CD14-positive monocyte (primary cell): ENCODE results near the gene IL16. TPM values are rescaled to one million over a fixed set of nuclear protein-coding genes. Genes with fewer than 3 reads are reported as not detected.

Experiments used
- DNase-seq, 3 donors: peaks; one replicate each; pipeline ENCODE4 v3.0.0-alpha.2; 2011 to 2022
- H2AFZ ChIP-seq: 2 replicates; pipeline ENCODE4 v1.6.0; 2012; ENCODE audit warnings: mild to moderate bottlenecking, low read depth, low read length, inconsistent platforms; ENCODE audit not compliant: insufficient read depth, poor library complexity, severe bottlenecking
- H3K27ac ChIP-seq, 2 donors: 1 replicate in 1 of 2; 2 replicates in 1 of 2; pipeline ENCODE4 v1.5.1; 2012 to 2013; ENCODE audit warnings: low read length in 2 of 2, control low read depth in 1 of 2, inconsistent platforms in 1 of 2, low read depth in 1 of 2, mild to moderate bottlenecking in 1 of 2
- H3K27me3 ChIP-seq, 2 donors: one replicate each; pipeline versions ENCODE4 v1.6.0 to v1.6.1; 2011 to 2013; ENCODE audit warnings: low read length in 2 of 2; ENCODE audit not compliant: control insufficient read depth in 2 of 2, insufficient read depth in 2 of 2
- H3K36me3 ChIP-seq, 2 donors: replicated peaks in 1 of 2; 1 replicate in 1 of 2; 2 replicates in 1 of 2; pipeline versions ENCODE4 v1.5.1 to v1.6.1; 2012 to 2013; ENCODE audit warnings: low read length in 2 of 2, control low read depth in 1 of 2, inconsistent platforms in 1 of 2, mild to moderate bottlenecking in 1 of 2; ENCODE audit not compliant: insufficient read depth in 2 of 2, control insufficient read depth in 1 of 2
- H3K4me1 ChIP-seq, 2 donors: 1 replicate in 1 of 2; 2 replicates in 1 of 2; pipeline versions ENCODE4 v1.5.1 to v1.6.1; 2012 to 2013; ENCODE audit warnings: low read length in 2 of 2, control low read depth in 1 of 2, inconsistent platforms in 1 of 2, mild to moderate bottlenecking in 1 of 2, moderate library complexity in 1 of 2; ENCODE audit not compliant: insufficient read depth in 2 of 2, control insufficient read depth in 1 of 2
- H3K4me2 ChIP-seq: replicated peaks from 2 replicates; pipeline ENCODE3; 2012; ENCODE audit warnings: low read length, moderate library complexity, mild to moderate bottlenecking; ENCODE audit not compliant: poor library complexity, severe bottlenecking; ENCODE audit errors: extremely low read depth
- H3K4me3 ChIP-seq, 3 experiments: fragments of 200-600 bp in 1 of 3; sonication (generic) in 1 of 3; replicated peaks in 1 of 3; 1 replicate in 2 of 3; 2 replicates in 1 of 3; pipeline ENCODE4 v1.5.1; 2011 to 2013; ENCODE audit warnings: low read length in 3 of 3, mild to moderate bottlenecking in 3 of 3, control low read depth in 2 of 3, low read depth in 2 of 3, inconsistent platforms in 1 of 3, moderate library complexity in 1 of 3
- H3K79me2 ChIP-seq: 2 replicates; pipeline ENCODE4 v1.6.0; 2012; ENCODE audit warnings: mild to moderate bottlenecking, control low read depth, inconsistent platforms, low read length, moderate library complexity; ENCODE audit not compliant: insufficient read depth
- H3K9ac ChIP-seq: 2 replicates; pipeline ENCODE4 v1.6.0; 2017; ENCODE audit warnings: low read length, mild to moderate bottlenecking; ENCODE audit not compliant: insufficient read depth, poor library complexity, severe bottlenecking
- H3K9me3 ChIP-seq, 2 donors: replicated peaks in 1 of 2; 1 replicate in 1 of 2; 2 replicates in 1 of 2; pipeline versions ENCODE4 v1.5.1 to v1.6.1; 2012 to 2013; ENCODE audit warnings: low read length in 2 of 2, control low read depth in 1 of 2; ENCODE audit not compliant: control insufficient read depth in 1 of 2, insufficient read depth in 1 of 2
- H4K20me1 ChIP-seq: 2 replicates; pipeline ENCODE4 v1.6.0; 2012; ENCODE audit warnings: mild to moderate bottlenecking, low read length, control low read depth, moderate library complexity; ENCODE audit not compliant: insufficient read depth
- H3K27ac Mint-ChIP-seq, 7 donors: one replicate each; pipeline ENCODE4 v1.8.0; 2020; ENCODE audit warnings: mild to moderate bottlenecking in 7 of 7, mixed read lengths in 7 of 7, moderate library complexity in 6 of 7, inconsistent platforms in 2 of 7
- H3K27me3 Mint-ChIP-seq, 3 donors: one replicate each; pipeline ENCODE4 v1.8.0; 2021 to 2022; ENCODE audit warnings: low read depth in 3 of 3, mild to moderate bottlenecking in 3 of 3, mixed read lengths in 3 of 3, moderate library complexity in 3 of 3, inconsistent platforms in 1 of 3
- H3K36me3 Mint-ChIP-seq, 2 donors: one replicate each; pipeline ENCODE4 v1.8.0; 2020; ENCODE audit warnings: mixed read lengths in 2 of 2, inconsistent platforms in 1 of 2, mild to moderate bottlenecking in 1 of 2
- H3K4me1 Mint-ChIP-seq: one replicate; pipeline ENCODE4 v1.8.0; 2020; ENCODE audit warnings: mild to moderate bottlenecking, mixed read lengths
- H3K4me3 Mint-ChIP-seq, 2 donors: one replicate each; pipeline ENCODE4 v1.8.0; 2020; ENCODE audit warnings: mild to moderate bottlenecking in 2 of 2, mixed read lengths in 2 of 2, moderate library complexity in 1 of 2
- H3K9me3 Mint-ChIP-seq, 7 donors: one replicate each; pipeline ENCODE4 v1.8.0; 2020 to 2022; ENCODE audit warnings: mixed read lengths in 7 of 7, mild to moderate bottlenecking in 6 of 7, moderate library complexity in 6 of 7, inconsistent platforms in 2 of 7
- WGBS: methylation state at CpG from one replicate; pipeline ENCODE4 v1.1.5; 2013; ENCODE audit warnings: missing lambda C conversion rate; ENCODE audit not compliant: insufficient coverage; 5-methylcytosine and 5-hydroxymethylcytosine counted together
- intact Hi-C, 2 donors: fragments of 100-400 bp; cut with micrococcal nuclease; formaldehyde crosslinking; loops; one replicate each; pipeline versions ENCODE4 v1.15.0 to v1.15.1; 2023
- polyA plus RNA-seq, 3 donors: library from polyadenylated mRNA; depleted of rRNA in 1 of 3; unstranded in 2 of 3; stranded (reverse) in 1 of 3; fragments of 300-500 nt in 2 of 3; fragments of >200 nt in 1 of 3; fragmentation: Illumina TruSeq in 2 of 3; gene quantifications; 1 replicate in 2 of 3; 2 replicates in 1 of 3; pipeline ENCODE4 v1.2.3, GENCODE V29; 2012 to 2021
- TF ChIP-seq, protein P1 (sequence below): fragments of 200-600 bp; IDR thresholded peaks from one replicate; pipeline ENCODE4 v1.8.0; 2022; ENCODE audit warnings: antibody characterized with exemption, mild to moderate bottlenecking

The IL16 gene
- polyA plus RNA-seq, 3 donors: 64.8 to 95.1 (median 71.5) TPM

DNA sequence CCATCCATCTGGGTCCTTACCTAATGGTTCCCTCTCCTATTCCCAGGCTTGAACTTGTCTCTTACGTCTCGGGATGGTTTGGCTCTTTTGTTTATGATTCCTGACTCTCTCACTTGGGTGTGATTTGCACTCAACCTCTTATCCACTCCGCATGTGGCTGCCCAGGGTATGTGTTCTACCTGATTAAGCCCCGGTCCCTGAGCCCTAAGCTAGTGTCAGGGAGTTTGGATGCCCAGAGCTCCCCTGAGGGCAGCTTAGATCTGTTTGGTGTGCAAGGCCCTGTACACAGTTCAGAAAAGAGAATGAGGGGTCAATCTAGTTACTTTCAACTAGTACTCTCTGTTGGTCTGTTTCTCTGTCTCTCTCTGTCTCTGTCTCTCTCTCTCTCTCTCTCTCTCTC lies 143.2 kb downstream of the IL16 start:
- Mint-ChIP-seq H3K27me3 (peaks cover 0 to 4% (median 2%) of the 10 kb centered on the region in 3 donors), H3K4me3 (no peak overlapping the region), H3K27ac (no peak overlapping the region), H3K36me3 (no peaks in the 10 kb centered on the region), H3K4me1 (peaks cover 12% of the 10 kb centered on the region), H3K9me3 (peaks cover 0 to 3% (median 0%) of the 10 kb centered on the region in 7 donors)
- Histone ChIP-seq H3K4me1 (peaks cover 10 to 16% of the 10 kb centered on the region in 2 donors), H3K9ac (no peak overlapping the region), H3K4me2 (no peak overlapping the region), H3K79me2 (no peaks in the 10 kb centered on the region), H4K20me1 (no peaks in the 10 kb centered on the region), H3K27ac (no peak overlapping the region), H3K4me3 (no peak overlapping the region), H2AFZ (no peak overlapping the region), H3K9me3 (no peaks in the 10 kb centered on the region), H3K27me3 (no peaks in the 10 kb centered on the region), H3K36me3 (no peaks in the 10 kb centered on the region)
- intact Hi-C loops: loop anchor here (5.0 kb wide), 2 partner anchors 63 to 68 kb away; no protein-coding TSS in a partner anchor
- WGBS: 100% methylated on average over 3 of the region's 4 CpGs
- no peak for DNase-seq
- TF ChIP-seq, protein P1, sequence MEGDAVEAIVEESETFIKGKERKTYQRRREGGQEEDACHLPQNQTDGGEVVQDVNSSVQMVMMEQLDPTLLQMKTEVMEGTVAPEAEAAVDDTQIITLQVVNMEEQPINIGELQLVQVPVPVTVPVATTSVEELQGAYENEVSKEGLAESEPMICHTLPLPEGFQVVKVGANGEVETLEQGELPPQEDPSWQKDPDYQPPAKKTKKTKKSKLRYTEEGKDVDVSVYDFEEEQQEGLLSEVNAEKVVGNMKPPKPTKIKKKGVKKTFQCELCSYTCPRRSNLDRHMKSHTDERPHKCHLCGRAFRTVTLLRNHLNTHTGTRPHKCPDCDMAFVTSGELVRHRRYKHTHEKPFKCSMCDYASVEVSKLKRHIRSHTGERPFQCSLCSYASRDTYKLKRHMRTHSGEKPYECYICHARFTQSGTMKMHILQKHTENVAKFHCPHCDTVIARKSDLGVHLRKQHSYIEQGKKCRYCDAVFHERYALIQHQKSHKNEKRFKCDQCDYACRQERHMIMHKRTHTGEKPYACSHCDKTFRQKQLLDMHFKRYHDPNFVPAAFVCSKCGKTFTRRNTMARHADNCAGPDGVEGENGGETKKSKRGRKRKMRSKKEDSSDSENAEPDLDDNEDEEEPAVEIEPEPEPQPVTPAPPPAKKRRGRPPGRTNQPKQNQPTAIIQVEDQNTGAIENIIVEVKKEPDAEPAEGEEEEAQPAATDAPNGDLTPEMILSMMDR: no peak

DNA sequence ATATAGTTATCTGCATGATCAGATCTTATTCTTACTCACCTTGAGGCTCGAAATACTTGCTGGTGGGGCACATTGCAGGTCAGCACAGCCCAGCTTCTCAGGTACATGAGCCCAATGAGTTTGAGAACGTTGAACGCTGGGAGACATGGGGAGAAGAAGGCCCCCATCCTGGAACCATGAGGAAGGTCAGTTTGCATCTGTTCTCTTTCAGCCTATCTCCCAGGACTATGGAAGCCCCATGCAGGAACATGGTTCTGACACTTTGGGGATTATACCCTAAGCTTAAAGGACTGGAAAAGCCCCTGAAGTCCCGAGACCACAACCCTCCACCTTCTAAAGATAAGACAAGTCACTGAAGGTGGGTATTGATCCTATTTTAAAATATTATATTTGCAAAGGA lies 144.7 kb downstream of the IL16 start:
- no peaks in the 10 kb centered on the region for H3K36me3 Mint-ChIP-seq

More for the DNA sequence above, 144.7 kb downstream of the IL16 start:
- Histone ChIP-seq H3K36me3 (no peaks in the 10 kb centered on the region), H4K20me1 (no peaks in the 10 kb centered on the region), H3K4me3 (no peak overlapping the region), H3K9ac (no peak overlapping the region), H3K9me3 (no peaks in the 10 kb centered on the region), H2AFZ (no peak overlapping the region), H3K4me2 (no peak overlapping the region), H3K27me3 (no peaks in the 10 kb centered on the region), H3K79me2 (no peaks in the 10 kb centered on the region), H3K27ac (no peak overlapping the region), H3K4me1 (peaks cover 10 to 16% of the 10 kb centered on the region in 2 donors)
- no CpG with 5 or more reads among the region's 4 CpGs for WGBS
- TF ChIP-seq, protein P1: no peak
- Mint-ChIP-seq H3K9me3 (peaks cover 0 to 3% (median 0%) of the 10 kb centered on the region in 7 donors), H3K4me1 (peaks cover 12% of the 10 kb centered on the region), H3K27me3 (peaks cover 0 to 4% (median 2%) of the 10 kb centered on the region in 3 donors), H3K27ac (no peak overlapping the region), H3K4me3 (no peak overlapping the region)
- no peak for DNase-seq
- intact Hi-C loops: no loop called here
